Activated CD4-positive, alpha-beta T cell treated with anti-CD3 and anti-CD28 coated beads, Interleukin-2, amount 10 ng/mL, durations not matched to agents 24 days and 14 days (primary cell): ENCODE results near the gene LMX1B. TPM values are rescaled to one million over a fixed set of nuclear protein-coding genes. Genes with fewer than 3 reads are reported as not detected.

Experiments used
- DNase-seq: peaks from one replicate; pipeline ENCODE4 v3.0.0; 2022
- H3K27ac Mint-ChIP-seq: one replicate; pipeline ENCODE4 v1.8.0; 2022; ENCODE audit warnings: mild to moderate bottlenecking, mixed read lengths
- H3K27me3 Mint-ChIP-seq: one replicate; pipeline ENCODE4 v1.8.0; 2022; ENCODE audit warnings: mixed read lengths
- H3K36me3 Mint-ChIP-seq: one replicate; pipeline ENCODE4 v1.8.0; 2022; ENCODE audit warnings: low read depth, mild to moderate bottlenecking, mixed read lengths
- H3K4me1 Mint-ChIP-seq: one replicate; pipeline ENCODE4 v1.8.0; 2021; ENCODE audit warnings: mixed read lengths
- H3K4me3 Mint-ChIP-seq: one replicate; pipeline ENCODE4 v1.8.0; 2022; ENCODE audit warnings: mild to moderate bottlenecking, moderate library complexity, mixed read lengths
- H3K9me3 Mint-ChIP-seq: one replicate; pipeline ENCODE4 v1.8.0; 2021; ENCODE audit warnings: mixed read lengths
- intact Hi-C: fragments of 100-400 bp; cut with micrococcal nuclease; formaldehyde crosslinking; loops from one replicate; pipeline ENCODE4 v1.15.1; 2023
- total RNA-seq: library from RNA; stranded (reverse); gene quantifications from 2 replicates; pipeline ENCODE4 v1.2.3, GENCODE V29; 2022

LMX1B gene
- total RNA-seq, 1 donor from 2014 or later = not detected

DNA sequence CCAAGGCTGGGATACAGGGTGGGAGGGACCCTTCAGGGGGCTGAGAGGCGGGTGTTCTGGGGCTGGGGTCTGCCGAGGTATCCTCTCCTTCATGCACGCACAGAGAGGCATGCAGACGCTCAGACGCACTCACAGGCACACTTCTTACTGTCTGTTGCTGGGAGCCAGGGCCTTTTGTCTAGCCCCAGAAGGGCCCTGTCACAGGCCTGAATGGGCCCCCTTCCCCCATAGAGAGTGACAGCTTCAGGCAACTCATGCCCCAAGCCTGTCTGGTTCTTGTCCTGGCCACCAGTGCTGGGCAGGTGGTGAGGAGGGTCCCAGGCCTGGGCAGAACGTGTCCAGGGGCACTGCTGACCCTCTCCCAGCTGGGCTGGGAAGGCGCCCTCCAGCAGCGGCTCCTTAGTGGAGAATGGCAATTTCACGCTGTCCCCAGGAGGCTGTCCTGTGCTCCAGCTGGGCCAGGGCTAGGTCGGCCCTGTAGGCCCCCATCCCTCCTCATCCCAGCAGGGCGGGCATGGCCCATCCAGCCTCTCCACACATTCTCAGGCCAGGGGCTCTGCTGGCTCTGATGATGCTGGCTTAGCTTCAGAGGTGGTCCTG, 45.3 kb downstream of the LMX1B start:
- DNase-seq = no peak
- H3K9me3 Mint-ChIP-seq = no peaks in the 10 kb centered on the region
- H3K27ac Mint-ChIP-seq = no peak overlapping the region
- peaks cover 8% of the 10 kb centered on the region for H3K27me3 Mint-ChIP-seq
- no peaks in the 10 kb centered on the region for H3K4me1 Mint-ChIP-seq
- H3K4me3 Mint-ChIP-seq = no peak overlapping the region
- H3K36me3 Mint-ChIP-seq = no peaks in the 10 kb centered on the region
- intact Hi-C loops = no loop called here

DNA sequence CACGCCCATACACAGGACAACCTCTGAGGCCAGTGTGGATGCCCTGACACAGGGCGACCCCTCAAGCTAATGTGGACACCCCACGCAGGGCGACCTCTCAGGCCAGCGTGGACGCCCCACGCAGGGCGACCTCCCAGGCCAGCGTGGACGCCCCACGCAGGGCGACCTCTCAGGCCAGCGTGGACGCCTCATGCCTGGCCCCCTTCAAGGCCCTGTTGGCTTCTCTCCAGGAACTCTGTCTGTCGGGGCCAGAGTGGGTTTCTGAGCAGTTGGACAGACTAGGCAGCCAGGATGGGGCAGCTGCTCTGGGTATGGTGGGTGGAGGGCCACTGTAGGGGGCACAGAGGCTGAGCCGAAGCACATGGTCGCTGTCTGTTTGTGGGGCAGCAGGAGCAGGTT, 47.4 kb downstream of the LMX1B start:
- no peak for DNase-seq
- intact Hi-C loops = no loop called here
- Mint-ChIP-seq H3K27ac (no peak overlapping the region), H3K4me1 (no peaks in the 10 kb centered on the region), H3K36me3 (no peaks in the 10 kb centered on the region), H3K9me3 (no peaks in the 10 kb centered on the region), H3K27me3 (peaks cover 21% of the 10 kb centered on the region), H3K4me3 (no peak overlapping the region)

DNA sequence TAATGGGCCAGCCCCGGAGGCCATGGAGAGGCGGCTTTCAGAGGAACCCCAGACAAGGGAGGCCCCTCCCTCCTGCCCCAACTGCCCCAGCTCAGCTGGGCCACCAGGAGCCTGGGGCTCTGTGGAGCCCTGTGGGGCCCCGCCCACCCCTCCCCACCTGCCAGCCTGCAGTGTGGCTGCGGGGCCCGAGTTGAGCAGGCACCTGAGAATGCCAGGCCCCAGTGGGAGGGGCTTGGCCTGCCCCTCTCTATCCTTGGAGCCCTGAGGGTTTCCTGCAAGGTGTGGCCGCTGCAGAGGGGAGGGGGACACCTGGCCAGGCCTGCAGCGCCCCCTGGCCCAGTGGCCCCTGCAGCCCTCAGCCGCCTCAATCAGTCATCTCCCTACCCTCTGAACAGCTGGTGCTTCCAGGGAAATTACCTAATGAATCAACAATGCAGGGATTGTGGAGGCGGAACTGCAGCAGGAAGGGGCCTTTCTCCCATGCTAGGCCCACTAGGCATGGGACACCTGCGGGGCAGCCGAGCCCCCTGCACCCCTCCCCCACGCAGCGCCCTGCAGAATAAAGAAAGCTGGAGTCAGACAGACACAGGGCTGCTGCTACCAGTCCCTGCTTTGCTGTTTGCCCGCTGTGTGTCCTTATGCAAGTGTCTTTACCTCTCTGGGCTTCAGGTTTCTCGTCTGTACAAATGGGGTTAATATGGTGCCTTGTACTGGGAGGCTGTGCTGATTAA, 48.0 kb downstream of the LMX1B start:
- H3K4me1 Mint-ChIP-seq = no peaks in the 10 kb centered on the region
- H3K36me3 Mint-ChIP-seq = no peaks in the 10 kb centered on the region
- H3K4me3 Mint-ChIP-seq = no peak overlapping the region
- peaks cover 27% of the 10 kb centered on the region for H3K27me3 Mint-ChIP-seq
- intact Hi-C loops = no loop called here
- no peak overlapping the region for H3K27ac Mint-ChIP-seq
- DNase-seq = no peak
- no peaks in the 10 kb centered on the region for H3K9me3 Mint-ChIP-seq

DNA sequence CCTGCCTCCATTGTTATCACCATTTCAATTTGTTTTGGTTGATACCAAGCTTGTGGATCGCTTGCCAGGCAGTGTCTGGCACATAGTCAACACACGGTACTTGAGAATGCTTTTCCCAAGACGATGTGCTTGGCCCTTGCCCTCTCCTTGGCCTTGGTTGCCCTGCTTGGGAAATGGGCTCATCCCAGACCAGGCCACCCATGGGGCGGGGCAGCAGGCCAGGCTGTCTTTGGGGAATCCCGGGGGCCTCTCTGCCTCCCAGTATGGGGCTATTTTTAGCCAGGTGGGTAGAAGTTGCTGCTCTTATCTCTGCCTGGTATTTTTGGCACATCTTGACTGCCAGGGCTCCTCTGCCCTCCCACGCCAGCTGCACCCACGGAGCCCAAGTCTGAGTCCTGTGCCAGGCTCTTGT, 49.9 kb downstream of the LMX1B start:
- intact Hi-C loops = no loop called here
- Mint-ChIP-seq H3K27me3 (peaks cover 25% of the 10 kb centered on the region), H3K36me3 (no peaks in the 10 kb centered on the region), H3K27ac (no peak overlapping the region), H3K4me3 (no peak overlapping the region), H3K4me1 (no peaks in the 10 kb centered on the region), H3K9me3 (no peaks in the 10 kb centered on the region)
- no peak for DNase-seq

DNA sequence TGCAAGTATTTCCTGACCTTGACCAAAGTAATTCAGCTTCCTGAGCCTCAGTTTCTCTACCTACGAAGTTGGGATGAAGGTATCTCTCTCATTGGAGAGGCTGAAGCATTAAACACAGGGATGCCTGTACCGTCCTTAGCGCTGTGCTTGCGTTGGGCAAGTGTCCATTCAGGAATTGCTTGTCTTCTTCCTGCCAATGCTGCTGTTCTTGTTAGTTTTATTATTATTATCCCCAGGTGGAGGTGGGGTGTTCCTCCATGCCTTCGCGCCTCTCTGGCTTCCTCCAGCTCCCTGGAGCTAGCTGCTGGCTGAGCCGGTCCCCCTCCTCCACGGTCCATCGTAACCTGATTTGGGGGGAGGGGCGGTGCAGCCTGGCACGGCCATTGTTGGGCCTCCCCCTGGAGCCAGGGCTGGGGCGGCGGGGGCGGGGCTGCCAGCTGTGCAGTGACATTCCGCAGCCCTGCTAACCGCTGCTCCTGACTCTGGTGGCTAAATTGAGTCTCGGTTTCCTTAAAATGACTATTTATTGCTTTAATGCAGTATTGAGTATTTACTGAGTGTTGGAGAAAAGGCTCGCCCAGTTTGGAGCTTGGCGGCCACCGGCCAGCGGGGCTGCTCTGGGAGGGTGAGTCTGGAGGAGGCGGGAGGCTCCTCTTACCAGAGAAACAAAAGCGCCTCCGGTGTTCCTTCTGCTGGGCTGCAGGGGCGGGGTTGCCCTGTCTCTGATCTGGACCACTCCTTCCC, 51.3 kb downstream of the LMX1B start:
- Mint-ChIP-seq H3K9me3 (no peaks in the 10 kb centered on the region), H3K4me1 (no peaks in the 10 kb centered on the region), H3K27me3 (peaks cover 25% of the 10 kb centered on the region), H3K4me3 (no peak overlapping the region), H3K36me3 (no peaks in the 10 kb centered on the region), H3K27ac (no peak overlapping the region)
- intact Hi-C loops = no loop called here
- no peak for DNase-seq

DNA sequence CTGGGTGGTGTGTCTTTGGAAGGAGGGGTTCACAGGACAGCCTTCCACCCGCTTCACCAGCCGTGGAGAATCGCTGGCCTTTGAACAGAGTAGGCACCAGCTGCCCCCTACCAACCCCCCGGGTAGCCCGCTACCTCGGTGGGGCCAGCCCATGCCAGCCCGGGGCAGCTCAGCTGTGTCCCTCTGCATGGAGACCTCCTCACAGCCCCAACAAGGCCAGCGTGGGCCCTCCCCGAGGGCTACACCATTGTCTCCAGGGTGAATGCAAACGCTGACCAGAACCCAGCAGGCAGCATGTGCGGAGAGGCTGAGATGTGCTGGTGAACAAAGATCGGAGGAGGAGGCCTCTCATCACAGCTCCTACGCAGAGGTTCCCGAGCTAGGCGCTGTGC, 51.9 kb downstream of the LMX1B start:
- no peak for DNase-seq
- no peaks in the 10 kb centered on the region for H3K9me3 Mint-ChIP-seq
- H3K4me3 Mint-ChIP-seq = no peak overlapping the region
- H3K27me3 Mint-ChIP-seq = peaks cover 25% of the 10 kb centered on the region
- no peak overlapping the region for H3K27ac Mint-ChIP-seq
- H3K36me3 Mint-ChIP-seq = no peaks in the 10 kb centered on the region
- H3K4me1 Mint-ChIP-seq = no peaks in the 10 kb centered on the region
- intact Hi-C loops = no loop called here

DNA sequence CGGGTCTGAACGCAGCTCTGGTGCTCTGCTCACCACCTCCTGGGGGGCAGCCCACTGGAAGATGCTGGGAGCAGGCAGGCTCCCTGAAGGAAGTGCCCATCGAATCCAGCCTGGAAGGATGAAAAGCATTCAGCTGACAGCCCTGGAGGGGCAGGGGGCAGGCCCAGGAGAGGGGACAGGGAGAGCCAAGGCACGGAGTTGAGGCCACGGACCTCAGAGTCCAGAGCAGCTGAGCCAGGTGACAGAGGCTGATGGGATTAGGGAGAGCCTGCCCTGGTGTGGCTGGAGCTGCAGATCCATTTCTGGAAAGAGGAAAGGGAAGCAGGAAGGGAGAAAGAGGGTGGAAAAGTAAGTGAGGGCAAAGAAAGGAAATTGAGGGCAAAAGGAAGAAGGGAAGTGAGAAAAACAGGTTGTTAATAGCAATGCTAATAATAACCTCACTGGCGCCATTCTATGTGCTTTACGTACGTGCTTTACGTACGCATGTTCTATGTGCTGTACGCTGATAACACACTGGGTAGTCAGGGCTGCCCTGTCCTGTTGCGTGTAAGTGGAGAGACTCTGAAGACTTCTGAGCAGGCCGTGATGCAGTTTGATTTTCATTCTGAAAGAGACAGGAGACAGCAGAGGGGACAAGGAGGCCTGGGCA, 52.6 kb downstream of the LMX1B start:
- no peaks in the 10 kb centered on the region for H3K36me3 Mint-ChIP-seq
- intact Hi-C loops = no loop called here

DNA sequence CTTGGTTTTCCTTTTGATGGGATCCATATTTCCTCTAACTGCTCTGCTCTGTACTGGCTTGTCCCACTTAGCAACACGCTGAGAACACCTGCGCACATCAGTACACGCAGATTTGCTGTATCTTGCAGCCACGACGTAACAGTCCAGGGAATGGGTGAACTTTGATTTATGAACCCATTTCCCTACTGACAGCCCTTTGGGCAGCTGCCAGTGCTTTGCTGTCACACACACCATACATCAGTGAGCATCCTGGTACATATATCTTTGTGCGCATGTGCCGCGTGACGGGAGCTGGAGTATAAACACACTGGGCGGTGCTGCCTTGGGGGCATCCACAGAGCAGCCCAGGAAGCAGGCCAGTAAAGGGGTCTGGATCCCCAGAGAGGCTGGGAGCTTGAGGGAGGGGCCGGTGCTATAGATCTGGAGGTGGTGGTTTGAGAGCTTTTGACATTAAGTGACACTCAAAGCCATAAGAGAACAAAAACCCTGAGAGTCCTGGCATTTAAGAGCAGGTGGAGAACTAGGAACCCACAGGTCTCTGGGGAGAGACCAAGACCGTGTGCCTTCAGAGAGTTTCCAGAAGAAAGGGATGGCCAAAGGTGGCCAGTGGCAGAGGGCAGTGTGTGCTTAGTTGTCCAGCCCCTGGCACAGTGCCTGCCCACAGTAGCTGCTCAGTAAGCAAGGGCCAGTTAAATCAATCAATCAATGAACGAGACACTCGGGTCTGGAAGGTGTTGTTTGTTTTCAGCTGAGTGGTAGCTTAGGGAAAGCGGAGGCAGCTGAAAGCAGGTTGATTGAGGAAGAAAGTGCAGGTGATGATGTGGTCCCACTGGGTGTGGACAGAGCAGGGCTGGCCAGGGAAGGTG, 53.7 kb downstream of the LMX1B start:
- Mint-ChIP-seq H3K27me3 (peaks cover 31% of the 10 kb centered on the region), H3K27ac (no peak overlapping the region), H3K9me3 (no peaks in the 10 kb centered on the region), H3K4me3 (no peak overlapping the region), H3K36me3 (no peaks in the 10 kb centered on the region), H3K4me1 (no peaks in the 10 kb centered on the region)
- intact Hi-C loops = no loop called here
- no peak for DNase-seq

More for the DNA sequence above, 52.6 kb downstream of the LMX1B start:
- H3K27me3 Mint-ChIP-seq = peaks cover 25% of the 10 kb centered on the region
- H3K4me3 Mint-ChIP-seq = no peak overlapping the region
- no peaks in the 10 kb centered on the region for H3K9me3 Mint-ChIP-seq
- no peaks in the 10 kb centered on the region for H3K4me1 Mint-ChIP-seq
- H3K27ac Mint-ChIP-seq = no peak overlapping the region
- DNase-seq = no peak

DNA sequence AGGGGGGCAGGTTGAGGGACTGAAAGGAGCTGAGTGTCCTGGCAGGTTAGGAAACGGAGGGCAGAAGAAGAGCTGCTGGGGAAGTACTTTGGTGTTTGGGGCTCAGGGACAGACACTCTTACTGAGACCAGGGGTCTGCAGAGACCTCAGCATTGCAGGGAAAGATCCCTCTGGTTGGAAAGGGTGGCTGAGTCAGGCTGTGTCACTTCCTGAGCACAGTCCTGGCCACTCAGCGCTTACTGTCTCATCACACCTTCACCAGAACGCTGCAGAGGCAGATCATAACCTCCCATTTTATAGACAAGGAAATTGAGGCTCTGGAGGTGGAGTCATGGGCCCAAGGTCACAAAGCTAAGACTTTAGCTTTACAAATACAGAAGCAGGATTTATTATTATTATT, 54.3 kb downstream of the LMX1B start:
- H3K4me1 Mint-ChIP-seq = no peaks in the 10 kb centered on the region
- peaks cover 32% of the 10 kb centered on the region for H3K27me3 Mint-ChIP-seq
- no peaks in the 10 kb centered on the region for H3K36me3 Mint-ChIP-seq
- H3K4me3 Mint-ChIP-seq = no peak overlapping the region
- intact Hi-C loops = no loop called here
- H3K27ac Mint-ChIP-seq = no peak overlapping the region
- H3K9me3 Mint-ChIP-seq = no peaks in the 10 kb centered on the region
- DNase-seq = no peak

DNA sequence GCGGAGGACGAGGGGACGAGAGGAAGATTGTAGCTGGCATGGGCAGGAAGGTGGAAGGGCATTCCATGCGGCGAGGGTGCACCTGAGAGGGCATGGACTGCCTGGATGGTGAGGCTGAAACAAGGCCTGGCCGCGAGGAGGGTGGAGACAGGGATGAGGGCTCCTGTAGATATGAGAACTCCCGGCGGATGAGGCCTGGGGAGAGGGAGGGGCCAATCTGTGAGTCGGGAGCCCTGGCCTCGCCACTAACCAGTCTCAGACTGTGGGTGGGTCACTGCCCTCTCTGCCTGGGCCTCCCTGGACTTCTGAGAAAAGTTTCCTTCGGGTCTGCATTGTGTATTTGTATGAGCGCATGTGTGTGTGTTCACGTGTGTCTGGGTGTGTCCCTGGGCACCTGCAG, 55.4 kb downstream of the LMX1B start:
- DNase-seq = no peak
- H3K36me3 Mint-ChIP-seq = no peaks in the 10 kb centered on the region
- H3K27ac Mint-ChIP-seq = no peak overlapping the region
- no peaks in the 10 kb centered on the region for H3K4me1 Mint-ChIP-seq
- intact Hi-C loops = no loop called here
- peaks cover 36% of the 10 kb centered on the region for H3K27me3 Mint-ChIP-seq
- no peaks in the 10 kb centered on the region for H3K9me3 Mint-ChIP-seq
- no peak overlapping the region for H3K4me3 Mint-ChIP-seq

DNA sequence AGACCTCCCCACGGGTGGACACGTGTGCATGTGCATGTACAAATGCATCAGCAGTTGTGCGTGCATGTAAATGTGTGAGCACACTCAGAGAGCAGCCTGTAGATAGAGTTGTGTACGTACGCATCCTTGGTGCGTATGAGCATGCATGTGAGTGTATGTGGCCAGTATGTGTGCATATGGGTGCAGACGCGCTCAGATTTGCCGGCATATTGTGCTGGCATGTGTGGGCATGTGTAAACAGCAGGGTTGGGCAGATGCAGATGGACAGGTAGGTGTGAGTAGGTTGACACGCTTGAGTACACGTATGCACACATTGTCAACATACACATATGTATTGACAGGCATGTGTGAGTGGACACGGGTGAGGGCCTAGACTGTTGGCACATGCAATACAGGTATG, 56.5 kb downstream of the LMX1B start:
- Mint-ChIP-seq H3K4me1 (no peaks in the 10 kb centered on the region), H3K27me3 (peaks cover 39% of the 10 kb centered on the region), H3K27ac (no peak overlapping the region), H3K4me3 (no peak overlapping the region), H3K9me3 (no peaks in the 10 kb centered on the region), H3K36me3 (no peaks in the 10 kb centered on the region)
- intact Hi-C loops = no loop called here
- no peak for DNase-seq

DNA sequence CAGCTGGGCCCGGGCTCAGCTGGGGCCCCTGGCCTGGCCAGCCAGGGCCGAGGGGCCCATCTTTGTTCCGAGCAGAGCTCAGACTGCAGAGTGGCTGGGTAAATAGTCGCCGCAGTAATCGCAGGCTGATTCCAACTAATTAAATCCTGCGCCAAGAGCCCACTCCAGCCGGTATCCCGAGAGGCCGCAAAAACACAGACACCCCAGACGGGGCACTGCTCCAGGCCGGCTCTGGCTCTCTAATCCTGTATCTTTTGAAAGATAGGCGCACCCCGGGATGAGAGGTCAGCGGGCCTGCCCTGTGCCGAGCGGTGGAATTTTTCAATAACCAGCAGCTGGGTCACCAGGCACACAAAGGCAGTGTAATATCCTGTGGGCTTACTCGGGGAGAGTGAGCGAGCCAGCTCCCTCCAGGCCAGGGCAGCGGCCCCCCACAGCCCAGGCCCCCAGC, 57.7 kb downstream of the LMX1B start:
- no peak for DNase-seq
- no peak overlapping the region for H3K4me3 Mint-ChIP-seq
- H3K27me3 Mint-ChIP-seq = peaks cover 35% of the 10 kb centered on the region
- H3K36me3 Mint-ChIP-seq = no peaks in the 10 kb centered on the region
- no peaks in the 10 kb centered on the region for H3K4me1 Mint-ChIP-seq
- intact Hi-C loops = no loop called here
- H3K27ac Mint-ChIP-seq = no peak overlapping the region
- no peaks in the 10 kb centered on the region for H3K9me3 Mint-ChIP-seq

DNA sequence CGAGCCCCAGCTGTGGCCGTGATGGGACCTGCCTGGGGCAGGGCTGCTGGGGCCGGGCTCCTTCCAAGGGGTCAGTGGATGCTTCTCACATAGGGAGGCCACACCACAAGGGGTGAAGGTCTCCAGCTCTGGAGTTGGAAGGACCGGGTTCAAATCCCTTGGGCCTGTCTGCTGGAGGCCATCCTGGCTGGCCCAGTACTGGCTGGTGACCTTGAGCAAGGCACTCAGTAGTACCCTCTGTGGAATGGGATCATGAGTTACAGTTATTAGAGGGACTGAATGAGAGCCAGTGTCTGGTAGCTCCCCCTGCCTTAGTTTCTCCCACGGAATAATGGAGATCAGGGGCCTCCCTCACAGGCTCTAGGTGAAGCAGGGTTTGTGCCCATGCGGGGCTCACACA, 58.3 kb downstream of the LMX1B start:
- Mint-ChIP-seq H3K4me3 (no peak overlapping the region), H3K36me3 (no peaks in the 10 kb centered on the region), H3K4me1 (peaks cover under 1% of the 10 kb centered on the region), H3K27ac (no peak overlapping the region), H3K27me3 (peaks cover 38% of the 10 kb centered on the region), H3K9me3 (no peaks in the 10 kb centered on the region)
- DNase-seq = no peak
- intact Hi-C loops = no loop called here
